ENCODE measurements around the gene RHOBTB3.

The RHOBTB3 gene

DNA sequence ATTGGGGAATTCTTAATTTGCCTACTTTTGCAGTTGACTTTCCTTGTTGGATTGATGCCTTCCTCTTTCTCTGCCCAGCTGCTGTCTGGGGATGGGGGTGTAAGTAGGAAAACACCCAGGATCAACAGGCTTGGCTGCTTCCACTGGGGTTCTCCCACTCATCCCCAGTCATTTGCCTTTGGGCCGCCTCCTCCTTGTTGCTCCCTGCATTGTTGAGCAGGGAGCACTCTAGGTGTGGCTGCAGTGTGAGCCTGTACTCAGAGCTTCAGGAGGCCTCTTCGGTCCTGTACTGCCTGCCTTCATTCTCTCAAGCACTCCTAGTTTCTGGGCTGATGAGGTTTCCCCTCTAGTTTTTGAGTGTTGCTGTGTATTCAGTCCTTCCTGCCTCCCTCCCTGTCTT, 12.1 kb downstream of the RHOBTB3 start:
- Histone ChIP-seq H3K4me3 (ENCODE audit: low read depth in 1 of 5, low read length in 5 of 5) (no peak overlapping the region), H3K27me3 (ENCODE audit: control insufficient read depth in 5 of 5, insufficient read depth in 4 of 5, low read length in 5 of 5) (no peaks in the 10 kb centered on the region), H3K9ac (ENCODE audit: low read length in 5 of 5) (no peak overlapping the region), H3K4me1 (ENCODE audit: control insufficient read depth in 5 of 5, insufficient read depth in 5 of 5, low read length in 5 of 5) (peaks cover 3 to 39% (median 17%) of the 10 kb centered on the region in 5 donors), H3K36me3 (ENCODE audit: control insufficient read depth in 5 of 5, insufficient read depth in 5 of 5, low read length in 5 of 5) (peaks cover 6 to 38% (median 32%) of the 10 kb centered on the region in 5 donors), H3K27ac (ENCODE audit: low read depth, low read length) (peak overlapping the region; percentile 9), H3K9me3 (ENCODE audit: control insufficient read depth in 5 of 5, low read length in 5 of 5) (no peaks in the 10 kb centered on the region)

DNA sequence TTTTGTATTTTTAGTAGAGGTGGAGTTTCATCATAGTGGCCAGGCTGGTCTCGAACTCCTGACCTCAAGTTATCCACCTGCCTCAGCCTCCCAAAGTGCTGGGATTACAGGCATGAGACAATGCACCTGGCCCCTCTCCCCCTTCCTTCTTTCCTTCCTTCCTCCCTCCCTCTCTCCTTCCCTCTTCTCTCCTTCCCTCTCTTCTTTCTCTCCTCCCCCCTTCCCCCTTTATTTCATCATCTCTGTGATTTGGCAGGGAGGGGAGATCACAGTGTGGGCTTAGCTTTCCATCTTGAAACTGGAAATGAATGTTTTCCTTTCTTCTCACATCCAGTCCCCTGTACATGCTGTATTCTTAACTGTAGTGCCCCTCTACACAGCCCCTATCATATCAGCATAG, 12.7 kb downstream of the RHOBTB3 start:
- Histone ChIP-seq H3K36me3 (ENCODE audit: control insufficient read depth in 5 of 5, insufficient read depth in 5 of 5, low read length in 5 of 5) (peaks cover 5 to 38% (median 29%) of the 10 kb centered on the region in 5 donors), H3K4me1 (ENCODE audit: control insufficient read depth in 5 of 5, insufficient read depth in 5 of 5, low read length in 5 of 5) (peaks cover 3 to 35% (median 17%) of the 10 kb centered on the region in 5 donors), H3K9ac (ENCODE audit: low read length in 5 of 5) (peak overlapping the region in 1 of 5 donors; percentile 10), H3K27me3 (ENCODE audit: control insufficient read depth in 5 of 5, insufficient read depth in 4 of 5, low read length in 5 of 5) (no peaks in the 10 kb centered on the region), H3K9me3 (ENCODE audit: control insufficient read depth in 5 of 5, low read length in 5 of 5) (no peaks in the 10 kb centered on the region), H3K27ac (ENCODE audit: low read depth, low read length) (peak overlapping the region; percentile 18), H3K4me3 (ENCODE audit: low read depth in 1 of 5, low read length in 5 of 5) (no peak overlapping the region)

DNA sequence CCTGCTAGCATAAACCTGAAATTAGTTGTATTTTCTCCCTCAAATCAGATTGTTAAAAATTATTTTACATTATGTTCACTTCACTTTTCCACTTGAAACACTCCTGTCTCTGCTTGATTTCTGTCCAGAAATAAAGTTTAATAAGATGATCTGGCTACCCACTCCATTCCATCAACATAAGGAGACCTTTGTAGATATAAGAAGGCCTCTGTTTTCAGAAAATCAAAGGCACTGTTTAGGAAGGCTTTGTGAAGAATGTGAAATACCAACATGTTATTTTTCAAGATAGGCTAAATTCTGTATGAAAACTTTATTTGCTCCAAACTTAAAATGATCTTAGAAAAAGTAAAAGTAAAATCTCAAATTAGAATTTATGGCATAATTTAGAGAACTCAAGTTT, 15.1 kb downstream of the RHOBTB3 start:
- no peaks in the 10 kb centered on the region for H3K9me3 ChIP-seq (ENCODE audit: control insufficient read depth in 5 of 5, low read length in 5 of 5)
- H3K4me1 ChIP-seq (ENCODE audit: control insufficient read depth in 5 of 5, insufficient read depth in 5 of 5, low read length in 5 of 5): peaks cover 3 to 40% (median 17%) of the 10 kb centered on the region in 5 donors
- no peaks in the 10 kb centered on the region for H3K27me3 ChIP-seq (ENCODE audit: control insufficient read depth in 5 of 5, insufficient read depth in 4 of 5, low read length in 5 of 5)
- peaks cover 6 to 43% (median 35%) of the 10 kb centered on the region in 5 donors for H3K36me3 ChIP-seq (ENCODE audit: control insufficient read depth in 5 of 5, insufficient read depth in 5 of 5, low read length in 5 of 5)
- no peak overlapping the region for H3K9ac ChIP-seq (ENCODE audit: low read length in 5 of 5)
- H3K27ac ChIP-seq (ENCODE audit: low read depth, low read length): no peak overlapping the region
- H3K4me3 ChIP-seq (ENCODE audit: low read depth in 1 of 5, low read length in 5 of 5): no peak overlapping the region

DNA sequence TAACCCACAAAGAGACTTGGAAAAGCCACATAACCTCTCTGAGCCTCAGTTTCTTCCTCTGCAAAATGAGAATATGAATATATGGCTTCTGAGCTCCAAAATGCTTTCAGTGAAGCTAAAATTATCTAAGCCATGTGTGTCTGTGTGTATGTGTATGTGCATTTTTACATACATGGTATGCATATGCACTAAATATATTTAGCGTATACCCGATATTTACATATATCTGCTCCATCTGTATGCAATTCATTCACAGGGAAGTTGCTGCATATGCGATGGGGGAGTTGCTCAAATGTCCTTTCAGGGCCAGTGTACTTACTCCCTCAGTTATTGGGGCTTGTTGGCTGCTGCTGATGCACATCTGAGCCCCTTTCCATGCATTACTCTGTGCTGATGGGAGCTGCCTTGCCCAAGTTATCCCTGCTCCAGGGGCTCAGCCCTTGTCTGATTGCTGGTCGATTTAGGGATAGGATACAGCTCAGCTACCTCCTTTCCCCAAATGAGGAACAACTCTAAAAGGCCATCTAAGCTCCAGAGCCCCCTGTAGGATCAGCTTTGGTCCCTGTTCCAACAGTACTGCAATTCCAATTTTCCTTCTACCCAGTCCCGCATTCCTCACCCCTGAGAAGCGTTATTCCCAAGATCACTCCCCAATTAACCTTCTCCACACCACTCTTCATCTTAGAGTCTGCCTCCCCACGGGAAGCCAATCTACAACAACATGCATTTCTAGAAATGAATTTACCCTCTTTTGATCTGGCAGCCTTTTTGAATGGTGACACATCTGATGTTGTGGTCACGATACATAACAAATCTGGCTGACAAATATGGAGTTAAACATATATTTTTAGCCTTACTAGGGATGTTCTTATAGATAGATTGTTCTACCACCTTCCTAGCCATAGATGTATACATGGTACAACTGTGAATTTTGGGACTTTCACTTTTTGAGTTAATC, 15.9 kb downstream of the RHOBTB3 start:
- peak overlapping the region in 1 of 5 donors; percentile 57 for H3K9ac ChIP-seq (ENCODE audit: low read length in 5 of 5)
- H3K27me3 ChIP-seq (ENCODE audit: control insufficient read depth in 5 of 5, insufficient read depth in 4 of 5, low read length in 5 of 5): no peaks in the 10 kb centered on the region
- peaks cover 3 to 40% (median 17%) of the 10 kb centered on the region in 5 donors for H3K4me1 ChIP-seq (ENCODE audit: control insufficient read depth in 5 of 5, insufficient read depth in 5 of 5, low read length in 5 of 5)
- no peak overlapping the region for H3K27ac ChIP-seq (ENCODE audit: low read depth, low read length)
- no peaks in the 10 kb centered on the region for H3K9me3 ChIP-seq (ENCODE audit: control insufficient read depth in 5 of 5, low read length in 5 of 5)
- H3K4me3 ChIP-seq (ENCODE audit: low read depth in 1 of 5, low read length in 5 of 5): no peak overlapping the region
- peaks cover 11 to 48% (median 39%) of the 10 kb centered on the region in 5 donors for H3K36me3 ChIP-seq (ENCODE audit: control insufficient read depth in 5 of 5, insufficient read depth in 5 of 5, low read length in 5 of 5)

DNA sequence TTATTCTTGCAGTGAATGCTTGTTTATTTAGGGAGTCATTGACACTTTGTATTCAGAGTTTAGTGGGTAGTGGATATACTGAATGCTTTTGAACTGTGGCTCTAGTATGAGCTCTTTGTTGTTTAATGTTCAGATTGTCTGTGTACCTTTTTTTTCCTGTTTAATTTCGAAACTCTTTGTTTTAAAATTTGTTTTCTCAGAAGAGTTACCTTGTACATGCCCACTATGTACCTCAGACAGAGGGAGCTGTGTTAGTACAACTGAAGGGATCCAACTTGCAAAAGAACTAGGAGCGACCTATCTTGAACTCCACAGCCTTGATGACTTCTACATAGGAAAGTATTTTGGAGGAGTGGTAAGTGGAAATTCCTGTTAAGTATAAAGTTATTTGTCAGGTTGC, 17.0 kb downstream of the RHOBTB3 start:
- H3K9ac ChIP-seq (ENCODE audit: low read length in 5 of 5): peak overlapping the region in 1 of 5 donors; percentile 57
- H3K4me3 ChIP-seq (ENCODE audit: low read depth in 1 of 5, low read length in 5 of 5): no peak overlapping the region
- no peaks in the 10 kb centered on the region for H3K9me3 ChIP-seq (ENCODE audit: control insufficient read depth in 5 of 5, low read length in 5 of 5)
- H3K27me3 ChIP-seq (ENCODE audit: control insufficient read depth in 5 of 5, insufficient read depth in 4 of 5, low read length in 5 of 5): no peaks in the 10 kb centered on the region
- peaks cover 3 to 41% (median 16%) of the 10 kb centered on the region in 5 donors for H3K4me1 ChIP-seq (ENCODE audit: control insufficient read depth in 5 of 5, insufficient read depth in 5 of 5, low read length in 5 of 5)
- no peak overlapping the region for H3K27ac ChIP-seq (ENCODE audit: low read depth, low read length)
- H3K36me3 ChIP-seq (ENCODE audit: control insufficient read depth in 5 of 5, insufficient read depth in 5 of 5, low read length in 5 of 5): peaks cover 12 to 57% (median 47%) of the 10 kb centered on the region in 5 donors

DNA sequence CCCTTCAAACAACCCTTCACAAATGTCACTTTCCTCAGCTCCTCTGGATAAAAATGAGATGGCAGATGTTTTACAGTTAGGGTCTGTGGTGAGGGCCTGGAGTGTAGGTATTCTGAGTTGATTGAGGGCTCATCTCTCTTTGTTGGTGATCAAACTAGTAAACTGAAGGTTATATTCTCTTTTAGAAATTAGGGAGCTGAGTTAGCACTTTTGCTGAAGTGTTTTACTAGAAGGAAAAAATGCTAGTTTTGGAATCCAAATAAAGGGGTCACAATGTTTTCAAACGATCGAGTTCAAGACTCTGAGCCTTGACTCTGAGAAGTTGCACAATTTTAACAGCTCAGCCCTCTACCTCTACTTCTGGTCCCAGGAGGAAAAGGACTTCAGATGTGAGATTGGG, 23.4 kb downstream of the RHOBTB3 start:
- Histone ChIP-seq H3K36me3 (ENCODE audit: control insufficient read depth in 5 of 5, insufficient read depth in 5 of 5, low read length in 5 of 5) (peaks cover 14 to 63% (median 55%) of the 10 kb centered on the region in 5 donors), H3K27me3 (ENCODE audit: control insufficient read depth in 5 of 5, insufficient read depth in 4 of 5, low read length in 5 of 5) (no peaks in the 10 kb centered on the region), H3K4me1 (ENCODE audit: control insufficient read depth in 5 of 5, insufficient read depth in 5 of 5, low read length in 5 of 5) (peaks cover 3 to 33% (median 15%) of the 10 kb centered on the region in 5 donors), H3K4me3 (ENCODE audit: low read depth in 1 of 5, low read length in 5 of 5) (no peak overlapping the region), H3K27ac (ENCODE audit: low read depth, low read length) (peak overlapping the region; percentile 38), H3K9ac (ENCODE audit: low read length in 5 of 5) (peak overlapping the region in 1 of 5 donors; percentile 20), H3K9me3 (ENCODE audit: control insufficient read depth in 5 of 5, low read length in 5 of 5) (no peaks in the 10 kb centered on the region)

DNA sequence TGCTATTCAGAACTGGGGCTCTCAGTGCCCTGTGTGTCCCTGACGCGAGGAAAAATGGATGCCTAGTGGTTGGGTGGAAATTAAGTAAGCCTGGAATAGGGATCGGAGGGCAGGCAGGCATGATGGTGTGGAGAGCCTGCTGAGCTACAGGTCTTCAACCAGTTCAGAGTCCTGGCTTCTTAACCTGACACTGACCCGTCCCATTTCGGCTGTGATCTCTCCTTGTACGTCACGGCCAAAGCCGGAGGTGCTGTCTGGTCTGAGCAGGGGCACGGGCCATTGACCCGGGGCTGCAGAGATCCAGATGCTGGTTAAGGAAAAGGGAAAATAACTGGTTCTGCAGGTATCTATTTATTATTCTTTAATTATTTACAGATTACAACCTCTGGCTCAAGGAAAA, 27.9 kb downstream of the RHOBTB3 start:
- H3K9me3 ChIP-seq (ENCODE audit: control insufficient read depth in 5 of 5, low read length in 5 of 5): no peaks in the 10 kb centered on the region
- no peaks in the 10 kb centered on the region for H3K27me3 ChIP-seq (ENCODE audit: control insufficient read depth in 5 of 5, insufficient read depth in 4 of 5, low read length in 5 of 5)
- peak overlapping the region; percentile 48 for H3K27ac ChIP-seq (ENCODE audit: low read depth, low read length)
- H3K4me3 ChIP-seq (ENCODE audit: low read depth in 1 of 5, low read length in 5 of 5): no peak overlapping the region
- peak overlapping the region in 1 of 5 donors; percentile 22 for H3K9ac ChIP-seq (ENCODE audit: low read length in 5 of 5)
- H3K36me3 ChIP-seq (ENCODE audit: control insufficient read depth in 5 of 5, insufficient read depth in 5 of 5, low read length in 5 of 5): peaks cover 8 to 42% (median 29%) of the 10 kb centered on the region in 5 donors
- H3K4me1 ChIP-seq (ENCODE audit: control insufficient read depth in 5 of 5, insufficient read depth in 5 of 5, low read length in 5 of 5): peaks cover 2 to 49% (median 37%) of the 10 kb centered on the region in 5 donors

DNA sequence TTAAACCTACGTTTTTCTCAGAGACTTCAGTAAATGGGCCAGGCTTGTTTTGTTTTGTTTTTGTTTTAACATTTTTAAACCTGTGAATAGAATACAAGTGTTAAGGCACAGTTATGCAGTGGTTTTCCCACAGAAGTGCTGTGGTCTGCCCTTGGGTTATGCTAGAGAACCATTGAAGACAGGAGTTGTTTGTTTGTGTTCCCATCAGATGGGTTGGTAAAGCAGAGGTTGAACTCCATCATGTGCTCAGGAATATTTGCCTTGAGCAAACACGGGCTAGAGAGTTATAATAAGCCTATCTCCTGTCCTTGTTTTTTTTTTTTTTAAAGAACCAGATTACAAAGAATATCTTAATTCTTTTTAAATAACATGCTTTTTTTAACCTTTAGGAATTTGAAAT, 28.5 kb downstream of the RHOBTB3 start:
- H3K4me3 ChIP-seq (ENCODE audit: low read depth in 1 of 5, low read length in 5 of 5): no peak overlapping the region
- H3K36me3 ChIP-seq (ENCODE audit: control insufficient read depth in 5 of 5, insufficient read depth in 5 of 5, low read length in 5 of 5): peaks cover 8 to 42% (median 29%) of the 10 kb centered on the region in 5 donors
- no peaks in the 10 kb centered on the region for H3K27me3 ChIP-seq (ENCODE audit: control insufficient read depth in 5 of 5, insufficient read depth in 4 of 5, low read length in 5 of 5)
- no peaks in the 10 kb centered on the region for H3K9me3 ChIP-seq (ENCODE audit: control insufficient read depth in 5 of 5, low read length in 5 of 5)
- peak overlapping the region in 1 of 5 donors; percentile 22 for H3K9ac ChIP-seq (ENCODE audit: low read length in 5 of 5)
- H3K27ac ChIP-seq (ENCODE audit: low read depth, low read length): peak overlapping the region; percentile 78
- peaks cover 0 to 42% (median 31%) of the 10 kb centered on the region in 5 donors for H3K4me1 ChIP-seq (ENCODE audit: control insufficient read depth in 5 of 5, insufficient read depth in 5 of 5, low read length in 5 of 5)

DNA sequence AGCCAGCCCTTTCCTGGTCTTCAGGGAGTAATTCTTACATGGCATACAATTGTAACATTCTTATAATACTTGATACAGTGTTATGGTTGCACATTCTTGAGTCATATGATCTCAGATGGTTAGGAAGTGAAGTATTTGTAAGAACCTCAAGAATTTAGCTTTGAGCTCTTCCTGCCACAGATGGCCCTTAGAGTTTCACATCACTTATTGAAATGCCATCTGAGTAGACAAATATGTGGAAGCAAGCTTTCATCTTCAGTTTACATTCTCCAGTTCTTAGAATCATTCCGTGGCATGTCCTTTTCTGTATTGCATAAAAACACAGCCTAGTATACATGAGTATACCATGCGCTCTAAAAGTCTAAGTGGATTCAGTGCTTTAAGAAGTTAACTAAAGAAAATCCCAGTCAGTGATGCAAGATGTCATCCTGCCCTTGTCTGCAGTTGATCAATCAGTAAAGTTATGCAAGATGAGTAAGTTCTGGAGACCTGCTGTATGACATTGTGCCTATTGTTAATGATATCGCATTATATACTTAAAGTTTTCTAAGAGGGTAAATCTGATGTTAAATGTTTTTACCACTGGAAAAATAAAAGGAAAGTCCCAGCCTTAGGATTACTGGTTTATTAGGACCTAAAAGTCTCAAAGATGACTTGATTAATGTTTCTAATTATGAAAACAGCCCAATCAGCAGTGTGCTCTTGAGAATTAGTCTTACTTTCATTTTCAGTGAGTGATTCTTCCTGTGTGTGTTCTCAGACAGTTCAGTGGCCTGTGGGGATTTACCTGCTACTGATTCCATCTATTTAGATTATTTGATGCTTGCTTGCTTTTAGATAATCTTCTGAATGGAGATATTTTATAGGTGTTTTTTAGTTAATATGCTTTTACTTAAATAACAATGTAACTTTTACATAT, 29.4 kb downstream of the RHOBTB3 start:
- no peaks in the 10 kb centered on the region for H3K27me3 ChIP-seq (ENCODE audit: control insufficient read depth in 5 of 5, insufficient read depth in 4 of 5, low read length in 5 of 5)
- peak overlapping the region in 4 of 5 donors; percentile 13 to 26 (median 22) for H3K4me3 ChIP-seq (ENCODE audit: low read depth in 1 of 5, low read length in 5 of 5)
- H3K9me3 ChIP-seq (ENCODE audit: control insufficient read depth in 5 of 5, low read length in 5 of 5): no peaks in the 10 kb centered on the region
- H3K4me1 ChIP-seq (ENCODE audit: control insufficient read depth in 5 of 5, insufficient read depth in 5 of 5, low read length in 5 of 5): peaks cover 0 to 40% (median 31%) of the 10 kb centered on the region in 5 donors
- no peak overlapping the region for H3K9ac ChIP-seq (ENCODE audit: low read length in 5 of 5)
- peak overlapping the region; percentile 78 for H3K27ac ChIP-seq (ENCODE audit: low read depth, low read length)
- peaks cover 5 to 42% (median 26%) of the 10 kb centered on the region in 5 donors for H3K36me3 ChIP-seq (ENCODE audit: control insufficient read depth in 5 of 5, insufficient read depth in 5 of 5, low read length in 5 of 5)
